ENCODE measurements around the gene PP2D1.
"Not testable (repeated sequence)": the region's sequence is repeated elsewhere in the genome, so short reads cannot be mapped to it uniquely, and the experiment has no call there.

Gene PP2D1

DNA sequence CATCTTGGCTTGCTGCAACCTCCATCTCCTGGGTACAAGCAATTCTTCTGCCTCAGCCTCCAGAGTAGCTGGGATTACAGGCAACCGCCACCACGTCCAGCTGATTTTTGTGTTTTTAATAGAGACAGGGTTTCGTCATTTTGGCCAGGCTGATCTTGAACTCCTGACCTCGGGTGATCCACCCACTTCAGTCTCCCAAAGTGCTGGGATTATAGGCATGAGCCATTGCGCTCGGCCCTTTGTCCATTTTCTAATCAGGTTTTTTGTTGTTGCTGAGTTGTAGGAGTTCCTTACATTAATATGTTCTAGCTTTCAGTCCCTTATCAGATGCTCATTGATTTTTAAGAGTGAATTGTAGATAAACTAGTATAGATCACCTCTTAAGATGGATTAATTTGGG lies 44.9 kb downstream of the PP2D1 start:
- Histone ChIP-seq H3K4me1 (ENCODE audit: control insufficient read depth, insufficient read depth, low read length) (no peaks in the 10 kb centered on the region), H3K9ac (ENCODE audit: low read length) (no peak overlapping the region), H3K27ac (ENCODE audit: low read depth, low read length) (no peak overlapping the region), H3K9me3 (ENCODE audit: control insufficient read depth, insufficient read depth, low read depth, low read length) (no peaks in the 10 kb centered on the region), H3K4me3 (ENCODE audit: low read depth, low read length) (no peak overlapping the region), H3K27me3 (ENCODE audit: control insufficient read depth, insufficient read depth, low read length) (no peaks in the 10 kb centered on the region), H3K36me3 (ENCODE audit: control insufficient read depth, insufficient read depth, low read length) (peaks cover 29% of the 10 kb centered on the region)

DNA sequence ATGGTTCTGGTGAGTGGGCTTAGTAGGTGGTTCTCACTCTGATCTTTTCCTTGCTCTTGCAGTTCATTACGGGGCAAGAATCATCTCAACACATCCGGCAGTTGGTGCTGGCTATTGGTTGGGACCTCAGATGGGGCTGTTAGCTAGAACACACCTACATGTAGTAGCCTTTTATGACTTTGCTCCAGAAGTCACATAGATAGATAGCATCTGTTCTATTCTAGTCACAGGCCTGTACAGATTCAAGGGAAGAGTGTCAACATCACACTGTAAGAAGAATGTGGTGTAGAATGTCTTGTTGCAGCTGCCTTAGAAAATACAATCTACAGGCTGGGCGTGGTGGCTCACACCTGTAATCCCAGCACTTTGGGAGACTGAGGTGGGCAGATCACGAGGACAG lies 50.1 kb downstream of the PP2D1 start:
- Histone ChIP-seq H3K36me3 (ENCODE audit: control insufficient read depth, insufficient read depth, low read length) (peaks cover 44% of the 10 kb centered on the region), H3K9ac (ENCODE audit: low read length) (no peak overlapping the region), H3K4me3 (ENCODE audit: low read depth, low read length) (no peak overlapping the region), H3K9me3 (ENCODE audit: control insufficient read depth, insufficient read depth, low read depth, low read length) (no peaks in the 10 kb centered on the region), H3K4me1 (ENCODE audit: control insufficient read depth, insufficient read depth, low read length) (no peaks in the 10 kb centered on the region), H3K27ac (ENCODE audit: low read depth, low read length) (no peak overlapping the region), H3K27me3 (ENCODE audit: control insufficient read depth, insufficient read depth, low read length) (no peaks in the 10 kb centered on the region)

DNA sequence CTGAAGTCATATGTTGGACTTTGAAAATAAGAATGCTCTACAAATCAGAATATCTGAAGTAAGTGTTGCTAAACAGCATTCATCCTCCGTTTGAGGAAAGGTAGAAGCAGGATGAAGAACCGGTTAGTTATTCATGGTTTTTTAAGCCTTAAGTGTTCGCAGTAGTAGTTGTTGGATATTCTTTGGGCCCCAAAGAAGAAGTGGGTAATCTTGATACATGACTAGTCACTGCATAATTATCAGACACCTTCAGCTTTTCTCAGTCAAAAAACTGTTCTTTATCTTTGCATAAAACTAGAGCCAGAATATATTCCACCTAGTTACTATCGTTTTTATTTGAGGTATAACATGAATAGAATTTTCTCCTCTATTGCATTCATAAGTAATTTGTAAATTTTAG lies 51.4 kb downstream of the PP2D1 start:
- Histone ChIP-seq H3K27me3 (ENCODE audit: control insufficient read depth, insufficient read depth, low read length) (no peaks in the 10 kb centered on the region), H3K4me3 (ENCODE audit: low read depth, low read length) (no peak overlapping the region), H3K36me3 (ENCODE audit: control insufficient read depth, insufficient read depth, low read length) (peaks cover 49% of the 10 kb centered on the region), H3K9me3 (ENCODE audit: control insufficient read depth, insufficient read depth, low read depth, low read length) (no peaks in the 10 kb centered on the region), H3K9ac (ENCODE audit: low read length) (no peak overlapping the region), H3K27ac (ENCODE audit: low read depth, low read length) (no peak overlapping the region), H3K4me1 (ENCODE audit: control insufficient read depth, insufficient read depth, low read length) (no peaks in the 10 kb centered on the region)

DNA sequence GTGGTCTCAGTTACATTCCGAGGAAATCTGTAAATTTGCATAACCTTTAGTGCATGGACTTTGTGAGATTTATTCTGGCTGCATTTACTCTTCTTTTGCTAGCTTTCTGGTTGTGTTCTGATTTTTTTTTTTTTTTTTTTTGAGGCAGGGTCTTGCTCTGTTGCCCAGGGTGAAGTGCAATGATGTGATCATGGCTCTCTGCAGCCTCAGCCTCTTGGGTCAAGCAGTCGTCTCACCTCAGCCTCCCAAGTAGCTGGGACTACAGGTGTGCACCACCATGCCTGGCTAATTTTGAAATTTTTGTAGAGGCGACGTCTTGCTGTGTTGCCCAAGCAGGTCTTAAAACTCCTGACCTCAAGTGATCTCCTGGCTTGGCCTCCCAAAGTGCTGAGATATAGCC lies 52.6 kb downstream of the PP2D1 start:
- no peak overlapping the region for H3K4me3 ChIP-seq (ENCODE audit: low read depth, low read length)
- H3K9ac ChIP-seq (ENCODE audit: low read length), result no peak overlapping the region
- H3K27ac ChIP-seq (ENCODE audit: low read depth, low read length), result no peak overlapping the region
- no peaks in the 10 kb centered on the region for H3K27me3 ChIP-seq (ENCODE audit: control insufficient read depth, insufficient read depth, low read length)
- H3K36me3 ChIP-seq (ENCODE audit: control insufficient read depth, insufficient read depth, low read length), result peaks cover 61% of the 10 kb centered on the region
- H3K4me1 ChIP-seq (ENCODE audit: control insufficient read depth, insufficient read depth, low read length), result no peaks in the 10 kb centered on the region
- H3K9me3 ChIP-seq (ENCODE audit: control insufficient read depth, insufficient read depth, low read depth, low read length), result no peaks in the 10 kb centered on the region

DNA sequence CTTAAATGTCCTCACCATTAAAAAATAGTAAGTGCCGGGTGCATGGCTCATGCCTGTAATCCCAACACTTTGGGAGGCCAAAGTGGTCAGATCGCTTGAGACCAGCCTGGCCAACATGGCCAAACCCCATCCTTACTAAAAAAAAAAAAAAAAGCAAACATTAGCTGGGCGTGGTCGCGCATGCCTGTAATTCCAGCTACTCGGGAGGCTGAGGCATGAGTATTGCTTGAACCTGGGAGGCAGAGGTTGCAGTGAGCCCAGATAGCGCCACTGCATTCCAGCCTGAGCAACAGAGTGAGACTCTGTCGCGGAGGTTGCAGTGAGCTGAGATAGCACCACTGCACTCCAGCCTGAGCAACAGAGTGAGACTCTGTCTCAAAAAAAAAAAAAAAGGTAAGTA lies 54.7 kb downstream of the PP2D1 start:
- H3K9ac ChIP-seq (ENCODE audit: low read length); H3K4me3 ChIP-seq (ENCODE audit: low read depth, low read length); H3K4me1 ChIP-seq (ENCODE audit: control insufficient read depth, insufficient read depth, low read length); H3K9me3 ChIP-seq (ENCODE audit: control insufficient read depth, insufficient read depth, low read depth, low read length); H3K27ac ChIP-seq (ENCODE audit: low read depth, low read length); H3K27me3 ChIP-seq (ENCODE audit: control insufficient read depth, insufficient read depth, low read length): not testable (repeated sequence)
- peaks cover 82% of the 10 kb centered on the region for H3K36me3 ChIP-seq (ENCODE audit: control insufficient read depth, insufficient read depth, low read length)

DNA sequence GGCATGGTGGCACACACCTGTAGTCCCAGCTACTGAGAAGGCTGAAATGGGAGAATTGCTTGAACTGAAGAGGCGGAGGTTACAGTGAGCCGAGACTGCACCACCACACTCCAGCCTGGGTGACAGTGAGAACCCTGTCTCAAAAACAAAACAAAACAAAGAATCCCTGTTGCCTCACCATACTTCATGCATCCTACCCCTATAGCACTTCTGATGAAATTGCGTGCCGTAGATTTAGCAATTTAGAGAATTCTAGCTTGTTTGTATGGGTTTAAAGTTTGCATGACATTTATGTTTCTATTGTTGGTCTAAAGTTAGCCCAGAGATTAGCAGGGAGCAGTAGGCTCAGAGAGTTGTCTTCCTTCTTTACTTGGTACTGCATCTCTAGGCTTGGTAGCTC lies 57.4 kb downstream of the PP2D1 start:
- Histone ChIP-seq H3K27me3 (ENCODE audit: control insufficient read depth, insufficient read depth, low read length) (no peaks in the 10 kb centered on the region), H3K9me3 (ENCODE audit: control insufficient read depth, insufficient read depth, low read depth, low read length) (no peaks in the 10 kb centered on the region), H3K4me3 (ENCODE audit: low read depth, low read length) (no peak overlapping the region), H3K27ac (ENCODE audit: low read depth, low read length) (no peak overlapping the region), H3K9ac (ENCODE audit: low read length) (no peak overlapping the region), H3K4me1 (ENCODE audit: control insufficient read depth, insufficient read depth, low read length) (peaks cover 4% of the 10 kb centered on the region; the same call in 1 of the 2 replicates), H3K36me3 (ENCODE audit: control insufficient read depth, insufficient read depth, low read length) (peaks cover 88% of the 10 kb centered on the region)

DNA sequence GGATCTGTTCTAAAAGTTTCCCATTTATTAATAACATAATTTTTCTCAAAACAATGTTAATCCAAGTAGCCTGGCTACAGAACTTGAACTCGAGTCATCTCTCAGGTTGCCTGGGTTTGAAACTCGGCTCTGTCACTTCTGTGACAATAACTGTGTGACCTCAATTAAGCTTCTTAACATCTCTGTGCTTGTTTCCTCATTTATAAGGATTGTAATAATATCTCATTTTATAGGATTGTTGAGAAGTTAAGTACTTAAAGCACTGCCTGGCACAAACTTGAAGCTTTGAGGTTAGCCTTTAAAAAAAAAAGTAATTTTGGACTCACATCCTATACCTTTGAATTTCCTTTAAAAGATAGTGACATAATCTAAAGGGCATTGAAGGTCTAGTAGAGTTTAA lies 61.7 kb downstream of the PP2D1 start:
- Histone ChIP-seq H3K9me3 (ENCODE audit: control insufficient read depth, insufficient read depth, low read depth, low read length) (no peaks in the 10 kb centered on the region), H3K36me3 (ENCODE audit: control insufficient read depth, insufficient read depth, low read length) (peaks cover 52% of the 10 kb centered on the region), H3K4me1 (ENCODE audit: control insufficient read depth, insufficient read depth, low read length) (peaks cover 17% of the 10 kb centered on the region), H3K27me3 (ENCODE audit: control insufficient read depth, insufficient read depth, low read length) (no peaks in the 10 kb centered on the region), H3K4me3 (ENCODE audit: low read depth, low read length) (no peak overlapping the region), H3K9ac (ENCODE audit: low read length) (no peak overlapping the region), H3K27ac (ENCODE audit: low read depth, low read length) (no peak overlapping the region)

DNA sequence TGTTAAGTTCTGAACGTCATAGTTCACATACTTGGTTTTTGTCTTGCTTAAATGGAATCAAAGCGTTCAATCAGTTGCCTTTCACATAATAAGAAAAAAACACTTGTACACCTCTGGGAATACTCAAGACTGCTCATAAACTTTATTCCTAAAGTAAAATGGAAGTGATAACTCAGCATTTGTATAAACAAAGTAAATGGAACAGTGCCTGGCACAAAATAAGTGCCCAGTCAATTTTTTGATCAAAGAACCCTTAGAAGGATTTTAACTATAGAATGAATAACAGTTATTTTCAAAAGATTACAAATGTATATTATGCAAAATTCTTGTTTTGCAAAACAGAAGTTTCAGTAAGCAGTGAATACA lies 63.9 kb downstream of the PP2D1 start:
- Histone ChIP-seq H3K27me3 (ENCODE audit: control insufficient read depth, insufficient read depth, low read length) (no peaks in the 10 kb centered on the region), H3K36me3 (ENCODE audit: control insufficient read depth, insufficient read depth, low read length) (peaks cover 31% of the 10 kb centered on the region), H3K9ac (ENCODE audit: low read length) (peak overlapping the region; percentile 93), H3K9me3 (ENCODE audit: control insufficient read depth, insufficient read depth, low read depth, low read length) (no peaks in the 10 kb centered on the region), H3K4me1 (ENCODE audit: control insufficient read depth, insufficient read depth, low read length) (peaks cover 17% of the 10 kb centered on the region), H3K27ac (ENCODE audit: low read depth, low read length) (peak overlapping the region; percentile 88), H3K4me3 (ENCODE audit: low read depth, low read length) (peak overlapping the region; percentile 86)

DNA sequence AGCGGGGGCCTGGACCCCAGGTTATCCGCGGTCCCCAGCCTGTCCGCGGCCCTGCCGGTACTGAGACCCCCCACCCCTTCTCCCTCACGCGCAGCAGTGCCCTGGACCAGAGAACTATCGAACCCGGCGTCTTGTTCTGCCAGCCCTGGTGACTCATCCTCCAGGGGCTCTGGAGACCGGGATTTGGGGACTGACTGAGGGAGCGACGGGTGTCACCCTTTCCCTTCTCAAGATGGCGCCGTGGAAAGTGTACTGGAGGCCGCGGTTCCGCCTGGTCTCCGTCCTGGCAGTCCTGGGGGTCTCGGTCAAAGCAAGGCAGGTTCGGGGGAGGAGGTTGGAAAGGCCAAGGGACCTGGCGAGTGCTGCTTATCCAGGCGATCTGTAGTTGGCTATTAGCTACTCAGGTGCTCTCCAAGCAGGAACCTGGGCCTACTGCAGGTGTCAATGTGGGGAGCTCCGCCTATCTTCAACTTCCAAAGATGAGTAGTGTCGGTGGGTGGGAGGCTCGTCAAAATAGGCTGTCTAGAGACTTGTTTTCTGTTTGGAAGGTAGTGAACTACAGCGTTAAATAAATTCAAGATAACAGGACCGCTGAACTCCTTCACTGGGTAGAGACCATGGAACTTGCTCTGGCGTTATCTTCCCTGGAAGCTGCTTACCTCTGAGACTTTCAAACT lies 64.4 kb downstream of the PP2D1 start:
- Histone ChIP-seq H3K4me1 (ENCODE audit: control insufficient read depth, insufficient read depth, low read length) (peaks cover 17% of the 10 kb centered on the region), H3K9me3 (ENCODE audit: control insufficient read depth, insufficient read depth, low read depth, low read length) (peaks cover 4% of the 10 kb centered on the region; the same call in 1 of the 2 replicates), H3K4me3 (ENCODE audit: low read depth, low read length) (peak overlapping the region; percentile 86), H3K27me3 (ENCODE audit: control insufficient read depth, insufficient read depth, low read length) (no peaks in the 10 kb centered on the region), H3K9ac (ENCODE audit: low read length) (peak overlapping the region; percentile 93), H3K27ac (ENCODE audit: low read depth, low read length) (peak overlapping the region; percentile 88), H3K36me3 (ENCODE audit: control insufficient read depth, insufficient read depth, low read length) (peaks cover 26% of the 10 kb centered on the region)

DNA sequence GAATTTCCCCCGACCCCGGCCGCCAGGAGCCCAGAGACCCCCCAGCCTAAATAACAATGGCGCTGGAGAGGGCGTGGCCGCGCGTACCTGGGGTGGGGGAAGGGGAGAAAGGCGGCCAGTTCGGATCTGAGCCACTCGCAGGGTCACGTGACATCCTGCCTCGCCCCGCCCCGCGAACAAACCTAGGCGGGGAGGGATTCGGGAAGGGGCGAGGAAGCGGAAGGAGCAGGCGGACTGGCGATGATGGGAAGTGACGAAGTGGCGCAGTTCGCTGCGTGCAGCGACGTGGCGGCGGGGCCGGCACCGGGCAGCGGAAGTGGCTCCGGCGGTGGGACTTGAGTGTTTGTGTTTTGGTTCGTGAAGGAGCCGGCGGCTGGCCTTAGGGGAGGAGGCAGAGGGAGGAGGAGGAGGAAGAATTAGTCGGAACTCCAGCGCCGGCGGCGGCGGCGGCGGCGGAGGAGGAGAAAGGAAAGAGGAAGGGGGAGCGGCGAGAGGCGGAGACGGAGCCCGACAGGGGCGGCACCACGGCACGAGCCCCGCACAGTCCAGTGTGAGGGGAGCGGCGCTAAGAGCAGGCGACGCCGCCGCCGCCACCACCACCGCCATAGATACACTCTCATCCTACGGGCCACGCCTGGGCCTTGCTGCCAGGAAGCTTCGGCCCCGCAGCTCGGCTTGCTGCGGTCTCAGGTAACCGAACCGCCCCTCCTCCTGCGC lies 65.1 kb downstream of the PP2D1 start, which contains the start of gene RAB5A:
RAB5A (plus strand) TSS at position 266 of the 717 bp plus-strand sequence. CDS start 3,802 bp downstream, outside the sequence.
- Histone ChIP-seq H3K4me1 (ENCODE audit: control insufficient read depth, insufficient read depth, low read length) (peaks cover 17% of the 10 kb centered on the region), H3K9ac (ENCODE audit: low read length) (peak within 1 kb of the TSS; percentile 93), H3K27ac (ENCODE audit: low read depth, low read length) (peak within 1 kb of the TSS; percentile 88), H3K4me3 (ENCODE audit: low read depth, low read length) (peak within 1 kb of the TSS; percentile 86), H3K36me3 (ENCODE audit: control insufficient read depth, insufficient read depth, low read length) (peaks cover 19% of the 10 kb centered on the region), H3K27me3 (ENCODE audit: control insufficient read depth, insufficient read depth, low read length) (no peaks in the 10 kb centered on the region), H3K9me3 (ENCODE audit: control insufficient read depth, insufficient read depth, low read depth, low read length) (peaks cover 8% of the 10 kb centered on the region; the same call in 1 of the 2 replicates)

All from HUES6 (cell line).